Gastrocnemius medialis (tissue), 4 donors: ENCODE measurements around the gene MAG. TPM values are rescaled to one million over a fixed set of nuclear protein-coding genes. Genes with fewer than 3 reads are reported as not detected.

ENCODE experiments used
- ATAC-seq, 2 donors: fragments of 150-250 bp; one replicate each; pipeline ENCODE4 v1.9.1; 2016
- DNase-seq, 2 donors: peaks; one replicate each; pipeline ENCODE4 v3.0.0-alpha.2; 2019
- H3K27ac ChIP-seq, 4 donors: fragments of 200-600 bp; sonication (generic); 1 replicate in 1 of 4; 2 replicates in 3 of 4; pipeline ENCODE4 v1.5.1; 2016 to 2018; ENCODE audit warnings: mild to moderate bottlenecking in 2 of 4, moderate library complexity in 1 of 4
- H3K27me3 ChIP-seq, 3 donors: fragments of 200-600 bp; sonication (generic) in 2 of 3; 1 replicate in 1 of 3; 2 replicates in 2 of 3; pipeline versions ENCODE4 v1.5.1 to v1.6.0; 2016 to 2019; ENCODE audit warnings: mild to moderate bottlenecking in 1 of 3, moderate library complexity in 1 of 3
- H3K36me3 ChIP-seq, 2 donors: fragments of 200-600 bp; sonication (generic) in 1 of 2; one replicate each; pipeline ENCODE4 v1.5.1; 2017 to 2018
- H3K4me1 ChIP-seq, 2 donors: fragments of 200-600 bp; sonication (generic) in 1 of 2; one replicate each; pipeline ENCODE4 v1.5.1; 2016 to 2017; ENCODE audit warnings: mild to moderate bottlenecking in 2 of 2
- H3K4me3 ChIP-seq, 4 donors: fragments of 200-600 bp; sonication (generic) in 3 of 4; 1 replicate in 1 of 4; 2 replicates in 3 of 4; pipeline ENCODE4 v1.5.1; 2016 to 2019; ENCODE audit warnings: mild to moderate bottlenecking in 2 of 4
- H3K9me3 ChIP-seq, 3 donors: fragments of 200-600 bp; sonication (generic) in 2 of 3; 1 replicate in 1 of 3; 2 replicates in 2 of 3; pipeline ENCODE4 v1.5.1; 2016 to 2019
- POLR2A ChIP-seq, 2 donors: fragments of 450-650 bp; IDR thresholded peaks; one replicate each; pipeline ENCODE4 v1.6.1; 2017; ENCODE audit warnings: antibody characterized with exemption in 2 of 2, mild to moderate bottlenecking in 2 of 2, moderate library complexity in 2 of 2
- in situ Hi-C, 4 donors: fragments of 200-750 bp; cut with MboI; loops; one replicate each; pipeline versions ENCODE4 v1.15.0 to v1.8.0; 2017; ENCODE audit warnings: low sequenced_read_pairs in 4 of 4
- intact Hi-C: fragments of 100-400 bp; cut with DNase I; formaldehyde crosslinking; loops from one replicate; pipeline ENCODE4 v1.15.1; 2023; ENCODE audit warnings: low total_unique reads
- total RNA-seq, 4 donors: library from RNA; depleted of rRNA; stranded (reverse); fragments of >200 nt; gene quantifications; one replicate each; pipeline versions ENCODE4 v1.1.0 to v1.2.3, GENCODE V29; 2016
- TF ChIP-seq, protein P1 (sequence below), 5 experiments: fragments of 450-650 bp in 3 of 5; fragments of 200-600 bp in 2 of 5; sonication (generic) in 2 of 5; IDR thresholded peaks in 4 of 5; conservative IDR thresholded peaks in 1 of 5; 1 replicate in 4 of 5; 2 replicates in 1 of 5; pipeline ENCODE4 v1.5.1; 2016 to 2019; ENCODE audit warnings: antibody characterized with exemption in 5 of 5, mild to moderate bottlenecking in 3 of 5, moderate library complexity in 3 of 5

Gene MAG
- total RNA-seq, 4 donors from 2014 or later, result 0.24 to 1.5 TPM; not detected in 2

DNA sequence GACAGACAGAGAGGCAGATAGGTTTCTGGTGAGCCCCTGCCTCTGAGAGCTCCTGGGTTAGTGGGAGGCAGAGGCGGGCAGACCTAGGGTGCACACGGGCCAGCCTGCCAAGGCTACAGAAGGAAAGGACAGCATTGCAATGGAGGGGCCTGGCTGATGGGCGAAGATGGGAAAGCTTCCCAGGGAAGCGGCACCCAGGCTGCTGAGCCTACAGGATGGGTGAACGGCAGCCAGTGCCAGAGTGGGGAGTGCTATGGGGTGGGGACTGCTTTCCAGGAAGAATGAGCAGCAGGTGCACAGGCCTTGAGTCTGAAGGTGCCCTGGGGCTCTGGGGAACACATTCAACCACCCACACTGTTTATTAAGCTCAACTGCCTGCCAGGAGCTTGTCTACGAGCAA lies 702 bp upstream of the MAG start:
- in situ Hi-C loops (no loop called here), intact Hi-C loops (no loop called here)
- DNase-seq (no peak), ATAC-seq (no peak)
- Histone ChIP-seq H3K9me3 (no peaks in the 10 kb centered on the region), H3K4me3 (no peak overlapping the region), H3K27me3 (peaks cover 5 to 23% (median 22%) of the 10 kb centered on the region in 3 donors), H3K36me3 (no peaks in the 10 kb centered on the region), H3K4me1 (no peaks in the 10 kb centered on the region), H3K27ac (no peak overlapping the region)
- TF ChIP-seq, protein P1, sequence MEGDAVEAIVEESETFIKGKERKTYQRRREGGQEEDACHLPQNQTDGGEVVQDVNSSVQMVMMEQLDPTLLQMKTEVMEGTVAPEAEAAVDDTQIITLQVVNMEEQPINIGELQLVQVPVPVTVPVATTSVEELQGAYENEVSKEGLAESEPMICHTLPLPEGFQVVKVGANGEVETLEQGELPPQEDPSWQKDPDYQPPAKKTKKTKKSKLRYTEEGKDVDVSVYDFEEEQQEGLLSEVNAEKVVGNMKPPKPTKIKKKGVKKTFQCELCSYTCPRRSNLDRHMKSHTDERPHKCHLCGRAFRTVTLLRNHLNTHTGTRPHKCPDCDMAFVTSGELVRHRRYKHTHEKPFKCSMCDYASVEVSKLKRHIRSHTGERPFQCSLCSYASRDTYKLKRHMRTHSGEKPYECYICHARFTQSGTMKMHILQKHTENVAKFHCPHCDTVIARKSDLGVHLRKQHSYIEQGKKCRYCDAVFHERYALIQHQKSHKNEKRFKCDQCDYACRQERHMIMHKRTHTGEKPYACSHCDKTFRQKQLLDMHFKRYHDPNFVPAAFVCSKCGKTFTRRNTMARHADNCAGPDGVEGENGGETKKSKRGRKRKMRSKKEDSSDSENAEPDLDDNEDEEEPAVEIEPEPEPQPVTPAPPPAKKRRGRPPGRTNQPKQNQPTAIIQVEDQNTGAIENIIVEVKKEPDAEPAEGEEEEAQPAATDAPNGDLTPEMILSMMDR (IDR thresholded peaks at IDR 0.05 in 4 of 5, conservative IDR thresholded peaks at IDR 0.05 in 1 of 5), result no peak
- TF ChIP-seq POLR2A (IDR thresholded peaks at IDR 0.05), result no peak

DNA sequence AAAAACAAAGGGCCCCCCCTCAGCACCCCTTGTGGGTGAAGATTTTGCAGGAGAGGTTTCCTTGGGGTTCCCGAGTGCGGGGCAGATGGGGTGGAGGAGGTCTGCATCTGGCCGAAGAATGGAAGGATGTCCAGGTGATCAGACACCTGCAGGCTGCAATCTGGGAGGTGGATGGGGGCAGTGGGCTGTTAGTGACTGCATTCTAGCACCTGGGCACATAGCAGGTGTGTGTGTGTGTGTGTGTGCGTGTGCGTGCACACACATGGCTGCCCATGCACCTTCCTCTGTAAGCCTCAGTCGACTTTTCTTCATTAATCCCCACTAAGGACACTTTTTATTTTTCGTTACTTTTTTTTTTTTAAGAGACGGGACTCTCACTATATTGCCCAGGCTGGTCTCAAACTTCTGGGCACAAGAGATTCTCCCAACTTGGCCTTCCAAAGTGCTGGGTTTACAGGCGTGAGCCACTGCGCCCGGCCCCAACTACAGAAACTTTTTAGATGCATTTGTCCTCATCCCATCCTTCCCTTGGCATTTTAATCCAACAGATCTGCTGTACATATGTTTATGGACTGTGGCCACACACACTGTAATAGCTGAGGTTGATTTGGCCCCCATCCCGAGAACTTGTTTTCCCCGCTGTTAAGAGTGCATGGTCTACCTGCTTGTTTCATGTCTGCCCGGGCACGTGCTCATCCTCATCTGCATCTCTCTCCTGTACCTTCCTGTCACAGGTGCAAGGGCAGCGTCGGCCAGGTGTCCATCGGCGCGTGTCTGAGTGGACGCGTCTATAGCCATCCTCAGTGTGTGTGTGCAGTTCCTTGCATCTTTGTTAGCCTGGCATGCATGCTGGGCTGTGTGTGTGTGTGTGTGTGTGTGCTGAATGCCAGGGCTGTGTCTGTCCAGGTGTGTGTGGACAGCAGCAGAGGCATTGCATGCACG lies 731 bp downstream of the MAG start:
- Histone ChIP-seq H3K9me3 (no peaks in the 10 kb centered on the region), H3K36me3 (no peaks in the 10 kb centered on the region), H3K27me3 (peaks cover 9 to 23% (median 22%) of the 10 kb centered on the region in 3 donors), H3K4me3 (no peak overlapping the region), H3K4me1 (no peaks in the 10 kb centered on the region), H3K27ac (no peak overlapping the region)
- in situ Hi-C loops (no loop called here), intact Hi-C loops (no loop called here)
- TF ChIP-seq, protein P1 (IDR thresholded peaks at IDR 0.05 in 4 of 5, conservative IDR thresholded peaks at IDR 0.05 in 1 of 5), result no peak
- no peak for TF ChIP-seq POLR2A (IDR thresholded peaks at IDR 0.05)
- ATAC-seq, result no peak
- no peak for DNase-seq

DNA sequence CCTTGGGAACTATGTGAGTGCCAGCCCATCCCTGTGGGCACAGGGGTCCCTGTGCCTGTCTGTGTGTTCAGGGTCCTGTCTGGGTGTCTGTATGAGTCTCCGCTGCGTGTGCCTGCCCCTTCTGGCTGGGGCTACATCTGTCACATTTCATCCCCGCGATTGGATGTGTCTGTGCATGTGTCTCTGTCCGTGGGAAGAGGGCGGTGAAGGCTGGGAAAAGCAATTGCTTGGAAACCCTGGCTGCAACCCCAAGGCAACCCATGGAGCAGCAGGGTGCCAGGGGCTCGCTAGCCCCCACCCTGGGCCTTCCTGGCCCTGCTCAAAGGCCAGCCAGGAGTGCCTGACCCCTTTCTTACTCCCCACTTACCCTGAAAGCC lies 1.4 kb downstream of the MAG start:
- no peak overlapping the region for H3K4me3 ChIP-seq
- TF ChIP-seq, protein P1 (IDR thresholded peaks at IDR 0.05 in 4 of 5, conservative IDR thresholded peaks at IDR 0.05 in 1 of 5), result no peak
- TF ChIP-seq POLR2A (IDR thresholded peaks at IDR 0.05), result no peak
- ATAC-seq (no peak), DNase-seq (no peak)
- in situ Hi-C loops, result no loop called here
- intact Hi-C loops, result no loop called here
- H3K4me1 ChIP-seq, result no peaks in the 10 kb centered on the region
- H3K9me3 ChIP-seq, result no peaks in the 10 kb centered on the region
- no peak overlapping the region for H3K27ac ChIP-seq
- no peaks in the 10 kb centered on the region for H3K36me3 ChIP-seq
- H3K27me3 ChIP-seq, result peaks cover 12 to 29% (median 27%) of the 10 kb centered on the region in 3 donors

DNA sequence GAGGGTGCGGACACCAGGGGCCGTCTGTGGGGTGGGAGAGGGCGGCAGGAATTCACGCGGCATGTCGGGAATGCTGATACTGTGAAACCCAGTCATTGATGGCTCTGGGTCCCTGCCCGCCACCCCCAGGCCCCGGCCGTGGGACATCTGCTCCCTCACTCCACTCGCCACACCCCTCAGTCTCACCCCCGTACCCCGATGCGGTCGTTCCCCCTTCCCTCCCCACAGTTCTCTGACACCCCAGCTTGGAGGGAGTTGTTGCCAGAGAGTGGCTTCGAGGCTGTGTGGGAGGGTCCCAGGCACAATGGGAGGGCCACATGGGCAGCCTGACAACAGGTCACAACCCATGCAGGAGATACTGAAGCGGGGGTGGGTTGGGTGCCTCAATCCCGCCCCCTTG lies 1.8 kb downstream of the MAG start:
- no peaks in the 10 kb centered on the region for H3K9me3 ChIP-seq
- no peak for TF ChIP-seq POLR2A (IDR thresholded peaks at IDR 0.05)
- TF ChIP-seq, protein P1 (IDR thresholded peaks at IDR 0.05 in 4 of 5, conservative IDR thresholded peaks at IDR 0.05 in 1 of 5), result no peak
- in situ Hi-C loops, result no loop called here
- intact Hi-C loops, result no loop called here
- H3K4me3 ChIP-seq, result no peak overlapping the region
- no peak for DNase-seq
- no peaks in the 10 kb centered on the region for H3K36me3 ChIP-seq
- no peak overlapping the region for H3K27ac ChIP-seq
- H3K4me1 ChIP-seq, result no peaks in the 10 kb centered on the region
- no peak for ATAC-seq
- H3K27me3 ChIP-seq, result peaks cover 12 to 33% (median 27%) of the 10 kb centered on the region in 3 donors
